Posterior cingulate gyrus (tissue), 11 donors: Measurements from ENCODE around the gene ZAP70.

ENCODE experiments used
- DNase-seq, 10 donors: peaks; one replicate each; pipeline versions ENCODE4 v3.0.0 to v3.0.0-alpha.2; 2020 to 2021; ENCODE audit warnings: mixed read lengths in 3 of 10
- intact Hi-C: fragments of 100-400 bp; cut with DNase I; formaldehyde crosslinking; loops from one replicate; pipeline ENCODE4 v1.15.1; 2023

The ZAP70 gene

GRCh38 chr2:97742381-97742847 is 29.0 kb downstream of the ZAP70 start:
- intact Hi-C loops = no loop called here
- peak in 3 of 10 donors; percentile 4 to 55 (median 40) for DNase-seq

- peak in 1 of 10 donors; percentile 65 for DNase-seq
- intact Hi-C loops = no loop called here
These were observed 30.5 kb downstream of the ZAP70 start for GRCh38 chr2:97743913-97744312.

- intact Hi-C loops = no loop called here
- peak in 3 of 10 donors; percentile 15 to 33 (median 24) for DNase-seq
These were observed 32.2 kb downstream of the ZAP70 start for GRCh38 chr2:97745474-97746174.

GRCh38 chr2:97747285-97747684 is 33.9 kb downstream of the ZAP70 start:
- DNase-seq = no peak
- intact Hi-C loops = no loop called here

GRCh38 chr2:97747716-97748115 is 34.3 kb downstream of the ZAP70 start:
- intact Hi-C loops = no loop called here
- peak in 1 of 10 donors; percentile 57 for DNase-seq

- DNase-seq = peak in 1 of 10 donors; percentile 62
- intact Hi-C loops = no loop called here
These were observed 36.2 kb downstream of the ZAP70 start for GRCh38 chr2:97749581-97749980.

GRCh38 chr2:97750017-97750416 is 36.6 kb downstream of the ZAP70 start:
- peak in 1 of 10 donors; percentile 73 for DNase-seq
- intact Hi-C loops = no loop called here

GRCh38 chr2:97751752-97752151 is 38.4 kb downstream of the ZAP70 start:
- intact Hi-C loops = no loop called here

GRCh38 chr2:97752342-97753334 is 39.3 kb downstream of the ZAP70 start:
- intact Hi-C loops = no loop called here
- no peak for DNase-seq

More at GRCh38 chr2:97751752-97752151, 38.4 kb downstream of the ZAP70 start:
- DNase-seq = peak in 1 of 10 donors; percentile 16

GRCh38 chr2:97754690-97755346 is 41.4 kb downstream of the ZAP70 start:
- peak in 1 of 10 donors; percentile 49 for DNase-seq
- intact Hi-C loops = no loop called here

GRCh38 chr2:97755491-97755890 is 42.1 kb downstream of the ZAP70 start:
- DNase-seq = no peak
- intact Hi-C loops = no loop called here

- intact Hi-C loops = no loop called here
- peak in 1 of 10 donors; percentile 77 for DNase-seq
These were observed 43.7 kb downstream of the ZAP70 start for GRCh38 chr2:97757062-97757461.

GRCh38 chr2:97758131-97758705 is 44.8 kb downstream of the ZAP70 start:
- intact Hi-C loops = no loop called here
- peak in 1 of 10 donors; percentile 24 for DNase-seq

GRCh38 chr2:97759727-97760407 is 46.5 kb downstream of the ZAP70 start:
- intact Hi-C loops = no loop called here
- peak in 1 of 10 donors; percentile 27 for DNase-seq

GRCh38 chr2:97760480-97761049 is 47.2 kb downstream of the ZAP70 start:
- peak in 1 of 10 donors; percentile 46 for DNase-seq
- intact Hi-C loops = no loop called here

- intact Hi-C loops = no loop called here
- DNase-seq = peak in 1 of 10 donors; percentile 67
These were observed 47.8 kb downstream of the ZAP70 start for GRCh38 chr2:97761192-97761591.

GRCh38 chr2:97763176-97763845 is 49.9 kb downstream of the ZAP70 start:
- DNase-seq = peak in 1 of 10 donors; percentile 33
- intact Hi-C loops = no loop called here

GRCh38 chr2:97764559-97765263 is 51.3 kb downstream of the ZAP70 start:
- peak in 1 of 10 donors; percentile 56 for DNase-seq
- intact Hi-C loops = no loop called here
